Left cardiac atrium (tissue), 4 donors: ENCODE measurements around the gene CIB1. TPM values are rescaled to one million over a fixed set of nuclear protein-coding genes. Genes with fewer than 3 reads are reported as not detected.

Experiments
- ATAC-seq, 2 donors: fragments of 200-7000 bp; cut with Tn5 transposase; one replicate each; pipeline ENCODE4 v1.9.1; 2020; ENCODE audit warnings: mild to moderate bottlenecking in 2 of 2, moderate library complexity in 2 of 2
- DNase-seq: peaks from one replicate; pipeline ENCODE4 v3.0.0-alpha.2; 2020
- intact Hi-C, 2 donors: fragments of 100-400 bp; cut with DNase I; formaldehyde crosslinking; loops; one replicate each; pipeline versions ENCODE4 v1.14.1 to v1.15.1; 2022 to 2023
- total RNA-seq, 2 donors: library from RNA; stranded (reverse); fragmentation: NEBNext Ultra II Directional; extraction: Animal tissue kit (Norgen Biotek cat#: 25700); gene quantifications; one replicate each; pipeline ENCODE4 v1.2.1, GENCODE V29; 2021
- donor health status: DM: no; HTN: yes; CAD: no.
- donor health status: DM: no; HTN: yes; CAD: no; lungs with severe emphysema.
- donor health status: DM: yes; HTN: yes; CAD: no.
- donor health status: Dilated cardiomyopathy.

The CIB1 gene
- total RNA-seq, 2 donors from 2014 or later: 53.2 to 55.0 TPM

GRCh38 chr15:90184786-90185704 is 48.7 kb downstream of the CIB1 start:
- peak; percentile 90 for ATAC-seq
- DNase-seq: peak; percentile 67
- intact Hi-C loops: loop anchor here in 1 of 2 donors (1.0 kb wide), 1 partner anchor 10 kb away; no protein-coding TSS in a partner anchor

- intact Hi-C loops: loop anchor here in 1 of 2 donors (1.0 kb wide), 1 partner anchor 9 kb away; no protein-coding TSS in a partner anchor
- peak; percentile 86 for DNase-seq
- ATAC-seq: peak; percentile 79 to 88
Observed at GRCh38 chr15:90184119-90184785, 49.5 kb downstream of the CIB1 start.

GRCh38 chr15:90181776-90182175 is 52.0 kb downstream of the CIB1 start:
- intact Hi-C loops: no loop called here
- DNase-seq (no peak), ATAC-seq (no peak)

Other genes with a start within 250 kb of the CIB1 start
- 1 to 10 TPM; 6.7 to 7.0 TPM for gene ZNF710, start 232.6 kb downstream of the CIB1 start, total RNA-seq
- gene IDH2, start 131.5 kb downstream of the CIB1 start, total RNA-seq: 100 to 1,000 TPM; 242 to 257 TPM
- 10 to 100 TPM; 26.2 to 41.2 TPM for gene SEMA4B, start 32.6 kb downstream of the CIB1 start, total RNA-seq
- 10 to 100 TPM in 1 of 2 donors, 1 to 10 TPM in 1; 9.4 to 11.9 TPM for gene GDPGP1, start 268 bp upstream of the CIB1 start, total RNA-seq
- not detected for gene TTLL13, start 15.6 kb upstream of the CIB1 start, total RNA-seq
- 100 to 1,000 TPM; 115 to 131 TPM for gene NGRN, start 31.7 kb upstream of the CIB1 start, total RNA-seq
- 1 to 10 TPM; 3.6 to 3.7 TPM for gene ZNF774, start 118.3 kb upstream of the CIB1 start, total RNA-seq
- gene IQGAP1, start 154.3 kb upstream of the CIB1 start, total RNA-seq: 10 to 100 TPM; 70.4 to 79.2 TPM